Osteoblast (primary cell): ENCODE data around the gene SRPX2. TPM values are rescaled to one million over a fixed set of nuclear protein-coding genes. Genes with fewer than 3 reads are reported as not detected.

Experiments used
- DNase-seq: peaks from one replicate; pipeline ENCODE4 v3.0.0; 2011; ENCODE audit warnings: low spot score, mixed read lengths; ENCODE audit not compliant: insufficient read length; ENCODE audit errors: missing footprints
- H2AFZ ChIP-seq: 2 replicates; pipeline ENCODE4 v1.6.0; 2011; ENCODE audit warnings: mild to moderate bottlenecking, low read length
- H3K27ac ChIP-seq: 2 replicates; pipeline ENCODE4 v1.5.1; 2011; ENCODE audit warnings: mild to moderate bottlenecking, low read depth, low read length, moderate library complexity
- H3K27me3 ChIP-seq: 2 replicates; pipeline ENCODE4 v1.6.0; 2012; ENCODE audit warnings: mild to moderate bottlenecking, control low read depth, inconsistent platforms, low read length, moderate library complexity; ENCODE audit not compliant: insufficient read depth
- H3K36me3 ChIP-seq: 2 replicates; pipeline ENCODE4 v1.5.1; 2011; ENCODE audit warnings: mild to moderate bottlenecking, low read length, control low read depth, moderate library complexity; ENCODE audit not compliant: insufficient read depth
- H3K4me1 ChIP-seq: 2 replicates; pipeline ENCODE4 v1.5.1; 2011; ENCODE audit warnings: mild to moderate bottlenecking, low read length, control low read depth, moderate library complexity; ENCODE audit not compliant: insufficient read depth
- H3K4me2 ChIP-seq: 2 replicates; pipeline ENCODE4 v1.6.0; 2011; ENCODE audit warnings: mild to moderate bottlenecking, low read length; ENCODE audit not compliant: insufficient read depth
- H3K4me3 ChIP-seq: fragments of 200-600 bp; sonication (generic); 3 replicates; pipeline ENCODE4 v1.5.1; 2012; ENCODE audit warnings: mild to moderate bottlenecking, low read length, inconsistent platforms; ENCODE audit not compliant: insufficient read depth
- H3K79me2 ChIP-seq: 2 replicates; pipeline ENCODE4 v1.6.0; 2012; ENCODE audit warnings: mild to moderate bottlenecking, low read length, control low read depth, inconsistent platforms; ENCODE audit not compliant: insufficient read depth
- H3K9me3 ChIP-seq: 2 replicates; pipeline ENCODE4 v1.5.1; 2011; ENCODE audit warnings: low read depth, low read length, control low read depth
- H4K20me1 ChIP-seq: 2 replicates; pipeline ENCODE4 v1.6.0; 2012; ENCODE audit warnings: mild to moderate bottlenecking, low read length, control low read depth; ENCODE audit not compliant: insufficient read depth
- total RNA-seq: library from RNA; depleted of rRNA; stranded (reverse); fragments of >200 nt; gene quantifications from 2 replicates; pipeline ENCODE4 v1.2.3, GENCODE V29; 2012
- TF ChIP-seq, protein P1 (sequence below): IDR thresholded peaks from 2 replicates; pipeline ENCODE4 v1.5.1; 2011; ENCODE audit warnings: mild to moderate bottlenecking, low read depth, low read length, moderate library complexity; ENCODE audit errors: extremely low read depth

SRPX2 gene
- total RNA-seq, 1 donor: 36.9 TPM

DNA sequence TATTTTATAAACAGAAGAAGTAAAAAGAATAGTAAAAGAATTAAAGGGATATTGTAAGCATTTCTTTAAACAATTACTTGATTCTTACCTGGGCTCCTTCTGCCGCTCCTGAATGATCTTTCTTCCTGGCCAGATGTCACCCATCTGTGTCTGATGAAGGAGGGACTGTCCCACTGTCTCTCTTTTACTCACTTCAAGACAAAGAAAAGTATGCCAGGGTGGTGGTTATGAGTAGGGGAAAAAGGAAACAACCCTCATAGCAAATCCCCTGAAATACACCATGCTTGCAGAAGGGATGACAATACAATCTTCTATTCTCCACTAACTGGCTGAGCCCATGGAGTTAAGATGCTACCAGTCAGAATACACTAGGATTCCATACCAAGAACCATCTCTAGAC lies 56.8 kb downstream of the SRPX2 start:
- Histone ChIP-seq H3K4me1 (no peaks in the 10 kb centered on the region), H3K27ac (no peak overlapping the region), H3K9me3 (no peaks in the 10 kb centered on the region), H4K20me1 (no peaks in the 10 kb centered on the region), H3K36me3 (no peaks in the 10 kb centered on the region), H3K79me2 (no peaks in the 10 kb centered on the region), H3K4me3 (no peak overlapping the region), H3K27me3 (no peaks in the 10 kb centered on the region), H2AFZ (no peak overlapping the region), H3K4me2 (no peak overlapping the region)
- no peak for DNase-seq
- TF ChIP-seq, protein P1, sequence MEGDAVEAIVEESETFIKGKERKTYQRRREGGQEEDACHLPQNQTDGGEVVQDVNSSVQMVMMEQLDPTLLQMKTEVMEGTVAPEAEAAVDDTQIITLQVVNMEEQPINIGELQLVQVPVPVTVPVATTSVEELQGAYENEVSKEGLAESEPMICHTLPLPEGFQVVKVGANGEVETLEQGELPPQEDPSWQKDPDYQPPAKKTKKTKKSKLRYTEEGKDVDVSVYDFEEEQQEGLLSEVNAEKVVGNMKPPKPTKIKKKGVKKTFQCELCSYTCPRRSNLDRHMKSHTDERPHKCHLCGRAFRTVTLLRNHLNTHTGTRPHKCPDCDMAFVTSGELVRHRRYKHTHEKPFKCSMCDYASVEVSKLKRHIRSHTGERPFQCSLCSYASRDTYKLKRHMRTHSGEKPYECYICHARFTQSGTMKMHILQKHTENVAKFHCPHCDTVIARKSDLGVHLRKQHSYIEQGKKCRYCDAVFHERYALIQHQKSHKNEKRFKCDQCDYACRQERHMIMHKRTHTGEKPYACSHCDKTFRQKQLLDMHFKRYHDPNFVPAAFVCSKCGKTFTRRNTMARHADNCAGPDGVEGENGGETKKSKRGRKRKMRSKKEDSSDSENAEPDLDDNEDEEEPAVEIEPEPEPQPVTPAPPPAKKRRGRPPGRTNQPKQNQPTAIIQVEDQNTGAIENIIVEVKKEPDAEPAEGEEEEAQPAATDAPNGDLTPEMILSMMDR: no peak

DNA sequence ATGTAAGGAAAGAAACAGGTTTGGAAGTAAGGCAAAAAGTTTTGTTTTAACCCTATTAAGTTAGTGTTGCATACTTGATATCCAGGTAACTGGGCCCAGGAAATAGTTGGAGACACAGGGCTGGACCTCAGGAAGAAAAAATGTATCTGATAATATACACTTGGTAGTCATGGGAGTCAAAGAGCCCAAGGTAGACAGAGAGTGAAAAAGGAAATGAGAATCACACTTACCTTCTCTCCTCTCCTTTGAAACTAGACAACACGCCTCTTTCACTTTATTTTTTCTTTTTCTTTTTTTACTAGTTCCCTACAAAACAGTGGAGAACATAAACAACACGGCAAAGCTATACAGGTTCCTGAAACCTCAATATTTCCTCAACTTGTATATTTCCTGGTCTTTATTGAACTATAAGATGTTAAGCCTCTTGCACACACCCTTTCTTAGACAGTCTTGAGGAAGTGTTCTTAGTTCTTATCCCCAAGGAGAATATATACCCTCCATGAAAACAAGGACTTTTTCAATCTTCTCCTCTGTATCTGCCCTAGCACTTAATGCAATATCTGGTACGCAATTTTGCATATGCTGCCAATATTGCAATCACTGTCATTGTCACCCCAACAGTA lies 60.7 kb downstream of the SRPX2 start:
- H3K9me3 ChIP-seq: no peaks in the 10 kb centered on the region
- no peaks in the 10 kb centered on the region for H4K20me1 ChIP-seq
- H3K4me1 ChIP-seq: no peaks in the 10 kb centered on the region
- DNase-seq: no peak
- no peaks in the 10 kb centered on the region for H3K79me2 ChIP-seq
- H3K4me2 ChIP-seq: no peak overlapping the region
- TF ChIP-seq, protein P1: no peak
- peaks cover 2% of the 10 kb centered on the region for H3K27me3 ChIP-seq
- no peak overlapping the region for H3K4me3 ChIP-seq
- no peak overlapping the region for H2AFZ ChIP-seq
- no peak overlapping the region for H3K27ac ChIP-seq
- H3K36me3 ChIP-seq: no peaks in the 10 kb centered on the region

DNA sequence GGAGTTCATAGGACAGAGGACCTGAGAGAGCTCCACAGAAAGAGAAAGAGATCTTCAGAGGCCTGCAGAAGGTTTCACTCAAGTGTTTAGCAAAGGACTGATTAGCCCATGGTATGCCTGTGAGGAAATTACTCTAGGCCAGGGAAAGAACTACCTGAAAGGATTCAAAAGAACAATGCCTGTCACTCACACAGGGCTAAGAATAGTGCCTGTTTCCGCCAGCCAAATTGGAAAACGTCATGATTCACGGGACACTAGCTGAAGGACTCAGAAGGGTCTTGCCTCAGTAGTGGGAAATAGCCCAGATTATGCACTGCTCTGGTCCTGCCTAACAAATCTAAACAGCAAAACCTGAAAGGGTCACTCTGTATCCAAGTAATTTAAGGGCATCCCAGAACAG lies 66.8 kb downstream of the SRPX2 start:
- H3K4me1 ChIP-seq: no peaks in the 10 kb centered on the region
- DNase-seq: no peak

DNA sequence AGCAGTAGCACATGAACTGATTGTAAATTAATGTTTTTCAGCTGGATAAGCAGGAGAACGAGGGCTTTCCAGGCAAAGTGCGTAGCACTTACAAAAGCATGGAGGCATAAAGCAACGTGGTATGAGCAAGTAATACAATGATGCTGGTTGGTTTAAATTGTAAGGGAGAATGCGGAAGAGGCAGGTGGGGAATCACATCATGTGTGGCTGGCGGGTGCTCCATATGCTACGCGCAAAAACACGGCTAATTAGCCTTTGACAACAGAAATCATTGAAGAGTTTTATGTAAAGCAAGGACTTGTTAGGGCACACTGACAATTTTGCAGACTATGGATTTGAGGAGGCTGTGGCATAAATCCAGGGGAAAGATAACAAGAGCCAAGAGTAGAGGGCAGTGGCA lies 73.4 kb downstream of the SRPX2 start:
- H3K27me3 ChIP-seq: no peaks in the 10 kb centered on the region
- H3K79me2 ChIP-seq: no peaks in the 10 kb centered on the region
- TF ChIP-seq, protein P1: no peak
- no peak for DNase-seq
- no peak overlapping the region for H3K27ac ChIP-seq
- no peaks in the 10 kb centered on the region for H3K9me3 ChIP-seq
- no peak overlapping the region for H3K4me3 ChIP-seq
- no peak overlapping the region for H3K4me2 ChIP-seq
- no peak overlapping the region for H2AFZ ChIP-seq
- H3K36me3 ChIP-seq: no peaks in the 10 kb centered on the region
- no peaks in the 10 kb centered on the region for H4K20me1 ChIP-seq
- no peaks in the 10 kb centered on the region for H3K4me1 ChIP-seq

More for the DNA sequence above, 66.8 kb downstream of the SRPX2 start:
- Histone ChIP-seq H3K9me3 (no peaks in the 10 kb centered on the region), H3K4me2 (no peak overlapping the region), H3K36me3 (no peaks in the 10 kb centered on the region), H4K20me1 (no peaks in the 10 kb centered on the region), H3K27me3 (peaks cover 7% of the 10 kb centered on the region), H3K4me3 (no peak overlapping the region), H2AFZ (no peak overlapping the region), H3K79me2 (no peaks in the 10 kb centered on the region), H3K27ac (no peak overlapping the region)
- TF ChIP-seq, protein P1: no peak
